Activated naive CD8-positive, alpha-beta T cell treated with anti-CD3 and anti-CD28 coated beads, Interleukin-2, amount 10 ng/mL, durations not matched to agents 7 days and 5 days (primary cell): ENCODE results near the gene MTUS2. TPM values are rescaled to one million over a fixed set of nuclear protein-coding genes. Genes with fewer than 3 reads are reported as not detected.

Experiments
- ATAC-seq: fragments of 150-1000 bp; cut with Tn5 transposase; one replicate; pipeline ENCODE4 v1.10.0; 2021; ENCODE audit warnings: low read depth, moderate library complexity
- POLR2A ChIA-PET: fragments of 350-600 bp; sonication (Branson Sonifier 250); formaldehyde crosslinking; loops from one replicate; lab custom pipeline; 2021; ENCODE audit warnings: antibody characterized with exemption; lab: Charles Lee
- DNase-seq: peaks from one replicate; pipeline ENCODE4 v3.0.0; 2021
- H3K27ac Mint-ChIP-seq: one replicate; pipeline ENCODE4 v1.8.0; 2022; ENCODE audit warnings: mild to moderate bottlenecking, mixed read lengths
- H3K27me3 Mint-ChIP-seq: one replicate; pipeline ENCODE4 v1.8.0; 2022; ENCODE audit warnings: mild to moderate bottlenecking, moderate library complexity, mixed read lengths
- H3K36me3 Mint-ChIP-seq: one replicate; pipeline ENCODE4 v1.8.0; 2021; ENCODE audit warnings: mild to moderate bottlenecking, mixed read lengths
- H3K4me1 Mint-ChIP-seq: one replicate; pipeline ENCODE4 v1.8.0; 2021; ENCODE audit warnings: mixed read lengths
- H3K4me3 Mint-ChIP-seq: one replicate; pipeline ENCODE4 v1.8.0; 2022; ENCODE audit warnings: mild to moderate bottlenecking, moderate library complexity, mixed read lengths
- H3K9me3 Mint-ChIP-seq: one replicate; pipeline ENCODE4 v1.8.0; 2021; ENCODE audit warnings: mixed read lengths
- total RNA-seq, 2 experiments: library from RNA; stranded (reverse); gene quantifications; one replicate each; pipeline ENCODE4 v1.2.3, GENCODE V29; 2021

Gene MTUS2
- total RNA-seq, 2 experiments from 2014 or later: not detected

GRCh38 chr13:29162638-29163235 is 342.6 kb downstream of the MTUS2 start:
- no peaks in the 10 kb centered on the region for H3K27me3 Mint-ChIP-seq
- POLR2A ChIA-PET: no interaction called here
- ATAC-seq (no peak), DNase-seq (no peak)
- H3K9me3 Mint-ChIP-seq: no peaks in the 10 kb centered on the region
- H3K4me1 Mint-ChIP-seq: peaks cover 2% of the 10 kb centered on the region
- H3K36me3 Mint-ChIP-seq: no peaks in the 10 kb centered on the region
- H3K4me3 Mint-ChIP-seq: no peak overlapping the region
- no peak overlapping the region for H3K27ac Mint-ChIP-seq

GRCh38 chr13:29164116-29164515 is 344.0 kb downstream of the MTUS2 start:
- peaks cover 2% of the 10 kb centered on the region for H3K4me1 Mint-ChIP-seq
- no peak overlapping the region for H3K27ac Mint-ChIP-seq
- H3K4me3 Mint-ChIP-seq: no peak overlapping the region
- DNase-seq: no peak
- H3K36me3 Mint-ChIP-seq: no peaks in the 10 kb centered on the region
- no peak for ATAC-seq
- H3K27me3 Mint-ChIP-seq: no peaks in the 10 kb centered on the region
- H3K9me3 Mint-ChIP-seq: no peaks in the 10 kb centered on the region
- POLR2A ChIA-PET: no interaction called here

GRCh38 chr13:29165216-29165615 is 345.1 kb downstream of the MTUS2 start:
- ATAC-seq: no peak
- no peak overlapping the region for H3K27ac Mint-ChIP-seq

GRCh38 chr13:29165840-29166239 is 345.7 kb downstream of the MTUS2 start:
- peaks cover under 1% of the 10 kb centered on the region for H3K9me3 Mint-ChIP-seq
- DNase-seq (no peak), ATAC-seq (no peak)
- no peaks in the 10 kb centered on the region for H3K36me3 Mint-ChIP-seq
- no peaks in the 10 kb centered on the region for H3K4me1 Mint-ChIP-seq
- no peak overlapping the region for H3K4me3 Mint-ChIP-seq
- H3K27me3 Mint-ChIP-seq: no peaks in the 10 kb centered on the region
- POLR2A ChIA-PET: no interaction called here
- H3K27ac Mint-ChIP-seq: no peak overlapping the region

More at GRCh38 chr13:29165216-29165615, 345.1 kb downstream of the MTUS2 start:
- no peaks in the 10 kb centered on the region for H3K27me3 Mint-ChIP-seq
- no peaks in the 10 kb centered on the region for H3K9me3 Mint-ChIP-seq
- H3K4me1 Mint-ChIP-seq: peaks cover 2% of the 10 kb centered on the region
- POLR2A ChIA-PET: no interaction called here
- no peaks in the 10 kb centered on the region for H3K36me3 Mint-ChIP-seq
- DNase-seq: no peak
- no peak overlapping the region for H3K4me3 Mint-ChIP-seq

GRCh38 chr13:29170436-29171082 is 350.4 kb downstream of the MTUS2 start:
- Mint-ChIP-seq H3K27me3 (no peaks in the 10 kb centered on the region), H3K9me3 (peaks cover 1% of the 10 kb centered on the region), H3K36me3 (no peaks in the 10 kb centered on the region), H3K27ac (no peak overlapping the region), H3K4me1 (no peaks in the 10 kb centered on the region), H3K4me3 (no peak overlapping the region)
- POLR2A ChIA-PET: no interaction called here
- no peak for ATAC-seq
- DNase-seq: no peak

GRCh38 chr13:29171244-29171643 is 351.1 kb downstream of the MTUS2 start:
- DNase-seq (no peak), ATAC-seq (no peak)
- Mint-ChIP-seq H3K4me1 (no peaks in the 10 kb centered on the region), H3K27me3 (no peaks in the 10 kb centered on the region), H3K4me3 (no peak overlapping the region), H3K27ac (no peak overlapping the region), H3K9me3 (peaks cover 1% of the 10 kb centered on the region), H3K36me3 (no peaks in the 10 kb centered on the region)
- POLR2A ChIA-PET: no interaction called here

- no peak for DNase-seq
- Mint-ChIP-seq H3K27me3 (no peaks in the 10 kb centered on the region), H3K4me3 (no peak overlapping the region), H3K4me1 (no peaks in the 10 kb centered on the region), H3K36me3 (no peaks in the 10 kb centered on the region), H3K9me3 (peaks cover 1% of the 10 kb centered on the region), H3K27ac (no peak overlapping the region)
- POLR2A ChIA-PET: no interaction called here
- no peak for ATAC-seq
These were observed 354.0 kb downstream of the MTUS2 start for GRCh38 chr13:29174093-29174492.

- POLR2A ChIA-PET: no interaction called here
- Mint-ChIP-seq H3K4me3 (no peak overlapping the region), H3K27ac (no peak overlapping the region), H3K9me3 (peaks cover 1% of the 10 kb centered on the region), H3K36me3 (no peaks in the 10 kb centered on the region), H3K4me1 (no peaks in the 10 kb centered on the region), H3K27me3 (no peaks in the 10 kb centered on the region)
- DNase-seq (no peak), ATAC-seq (no peak)
These were observed 355.2 kb downstream of the MTUS2 start for GRCh38 chr13:29175250-29175873.

GRCh38 chr13:29180055-29180454 is 359.9 kb downstream of the MTUS2 start:
- POLR2A ChIA-PET: no interaction called here
- H3K4me3 Mint-ChIP-seq: no peak overlapping the region
- no peaks in the 10 kb centered on the region for H3K36me3 Mint-ChIP-seq
- H3K4me1 Mint-ChIP-seq: no peaks in the 10 kb centered on the region
- DNase-seq: no peak
- H3K27me3 Mint-ChIP-seq: no peaks in the 10 kb centered on the region
- H3K9me3 Mint-ChIP-seq: peaks cover 7% of the 10 kb centered on the region
- ATAC-seq: no peak
- no peak overlapping the region for H3K27ac Mint-ChIP-seq

GRCh38 chr13:29182216-29182615 is 362.1 kb downstream of the MTUS2 start:
- Mint-ChIP-seq H3K4me3 (no peak overlapping the region), H3K4me1 (no peaks in the 10 kb centered on the region), H3K27ac (no peak overlapping the region), H3K9me3 (peaks cover 9% of the 10 kb centered on the region), H3K27me3 (no peaks in the 10 kb centered on the region), H3K36me3 (no peaks in the 10 kb centered on the region)
- POLR2A ChIA-PET: no interaction called here
- ATAC-seq: no peak
- DNase-seq: no peak

GRCh38 chr13:29185926-29186325 is 365.8 kb downstream of the MTUS2 start:
- peaks cover 15% of the 10 kb centered on the region for H3K9me3 Mint-ChIP-seq
- no peaks in the 10 kb centered on the region for H3K36me3 Mint-ChIP-seq
- H3K27me3 Mint-ChIP-seq: no peaks in the 10 kb centered on the region
- DNase-seq (no peak), ATAC-seq (no peak)
- POLR2A ChIA-PET: no interaction called here
- H3K4me3 Mint-ChIP-seq: no peak overlapping the region
- no peaks in the 10 kb centered on the region for H3K4me1 Mint-ChIP-seq
- H3K27ac Mint-ChIP-seq: no peak overlapping the region

GRCh38 chr13:29187584-29187983 is 367.4 kb downstream of the MTUS2 start:
- H3K36me3 Mint-ChIP-seq: no peaks in the 10 kb centered on the region
- H3K27ac Mint-ChIP-seq: no peak overlapping the region
- no peaks in the 10 kb centered on the region for H3K4me1 Mint-ChIP-seq
- no peak overlapping the region for H3K4me3 Mint-ChIP-seq
- no peaks in the 10 kb centered on the region for H3K27me3 Mint-ChIP-seq
- POLR2A ChIA-PET: no interaction called here
- ATAC-seq (no peak), DNase-seq (no peak)
- peaks cover 12% of the 10 kb centered on the region for H3K9me3 Mint-ChIP-seq

GRCh38 chr13:29190298-29190697 is 370.2 kb downstream of the MTUS2 start:
- Mint-ChIP-seq H3K27me3 (no peaks in the 10 kb centered on the region), H3K4me1 (no peaks in the 10 kb centered on the region), H3K27ac (peak overlapping the region; percentile 42), H3K4me3 (no peak overlapping the region), H3K36me3 (no peaks in the 10 kb centered on the region), H3K9me3 (peaks cover 8% of the 10 kb centered on the region)
- POLR2A ChIA-PET: no interaction called here
- ATAC-seq (no peak), DNase-seq (no peak)

GRCh38 chr13:29193083-29193482 is 372.9 kb downstream of the MTUS2 start:
- H3K9me3 Mint-ChIP-seq: peaks cover 11% of the 10 kb centered on the region
- H3K4me1 Mint-ChIP-seq: no peaks in the 10 kb centered on the region
- H3K27ac Mint-ChIP-seq: no peak overlapping the region
- H3K36me3 Mint-ChIP-seq: no peaks in the 10 kb centered on the region
- no peak for ATAC-seq
- no peak for DNase-seq
- H3K27me3 Mint-ChIP-seq: no peaks in the 10 kb centered on the region
- H3K4me3 Mint-ChIP-seq: no peak overlapping the region
- POLR2A ChIA-PET: no interaction called here
